Stimulated activated CD4-positive, alpha-beta T cell treated with anti-CD3 and anti-CD28 coated beads, Interleukin-2, amount 100 ng/mL, for 24 hours (primary cell): Measurements from ENCODE around the gene XCR1.
"Not testable (repeated sequence)": the region's sequence is repeated elsewhere in the genome, so short reads cannot be mapped to it uniquely, and the experiment has no call there.

Source experiments
- DNase-seq, 2 donors: peaks; one replicate each; pipeline ENCODE4 v3.0.0-alpha.2; 2020

XCR1 gene

GRCh38 chr3:46027021-46027705 lies at the start of gene XCR1:
XCR1 (minus strand) TSS chr3:46027483; CDS start chr3:46021947, 5,536 bp downstream.
- DNase-seq, result no peak

DNA sequence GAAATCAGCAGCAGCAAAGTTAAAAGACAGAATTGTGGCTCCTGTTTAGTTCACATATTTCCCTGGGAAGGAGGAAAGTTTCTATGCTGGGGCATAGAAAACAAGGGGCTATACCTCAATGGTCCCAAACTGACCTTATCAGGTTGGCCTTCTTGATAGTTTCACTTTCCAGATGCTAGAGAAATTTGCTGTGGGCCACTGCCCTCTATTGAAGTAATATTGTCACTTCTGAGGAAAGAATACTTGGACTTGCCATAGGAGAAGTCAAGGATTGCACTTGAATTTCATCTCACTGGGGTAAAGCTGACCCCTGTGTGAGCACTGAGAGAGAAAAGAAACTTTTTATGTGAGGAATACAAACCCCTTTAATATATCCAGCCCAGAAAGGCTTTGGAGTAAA lies 49.3 kb upstream of the XCR1 start:
- DNase-seq, result no peak

DNA sequence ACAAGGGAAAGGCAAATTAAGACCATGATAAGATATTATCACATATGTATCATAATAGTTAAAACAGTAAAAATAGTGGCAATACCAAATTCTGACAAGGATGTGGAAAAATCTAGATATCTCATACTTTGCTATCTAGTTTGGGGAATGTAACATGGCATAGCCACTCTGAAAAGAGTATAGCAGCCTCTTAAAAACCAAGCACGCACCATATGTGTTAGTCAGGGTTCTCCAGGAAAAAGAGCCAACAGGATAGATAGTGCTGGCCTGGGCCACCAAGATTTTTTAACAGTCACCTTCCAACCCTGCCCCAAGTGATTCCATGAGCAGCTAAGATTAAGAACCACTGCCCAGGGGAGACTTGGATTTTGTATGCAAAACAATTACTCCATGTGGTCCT lies 48.5 kb upstream of the XCR1 start:
- no peak for DNase-seq

DNA sequence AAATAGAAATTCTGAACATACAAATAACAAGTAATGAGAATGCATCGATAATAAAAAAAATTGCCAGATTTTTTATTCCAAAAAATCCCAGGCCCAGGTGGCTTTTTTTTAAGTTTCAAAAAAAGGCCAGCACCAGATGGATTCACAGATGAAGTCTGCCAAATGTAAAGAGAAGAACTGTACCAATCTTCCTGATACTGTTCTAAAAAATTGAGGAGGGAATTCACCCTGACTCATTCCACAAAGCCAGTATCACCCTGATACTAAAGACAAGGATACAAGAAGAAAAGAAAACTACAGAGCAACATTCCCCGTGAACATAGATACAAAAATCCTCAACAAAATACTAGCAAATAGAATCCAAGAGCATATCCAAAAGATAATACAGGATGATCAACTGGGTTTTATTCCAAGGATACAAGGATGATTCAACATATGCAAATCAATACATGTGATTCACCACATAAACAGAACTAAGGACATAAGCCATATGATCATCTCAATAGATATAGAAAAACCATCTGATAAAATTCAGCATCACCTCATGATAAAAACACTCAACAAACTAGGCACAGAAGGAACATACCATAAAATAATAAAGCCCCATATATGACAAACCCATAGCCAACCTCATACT lies 44.1 kb upstream of the XCR1 start:
- no peak for DNase-seq

DNA sequence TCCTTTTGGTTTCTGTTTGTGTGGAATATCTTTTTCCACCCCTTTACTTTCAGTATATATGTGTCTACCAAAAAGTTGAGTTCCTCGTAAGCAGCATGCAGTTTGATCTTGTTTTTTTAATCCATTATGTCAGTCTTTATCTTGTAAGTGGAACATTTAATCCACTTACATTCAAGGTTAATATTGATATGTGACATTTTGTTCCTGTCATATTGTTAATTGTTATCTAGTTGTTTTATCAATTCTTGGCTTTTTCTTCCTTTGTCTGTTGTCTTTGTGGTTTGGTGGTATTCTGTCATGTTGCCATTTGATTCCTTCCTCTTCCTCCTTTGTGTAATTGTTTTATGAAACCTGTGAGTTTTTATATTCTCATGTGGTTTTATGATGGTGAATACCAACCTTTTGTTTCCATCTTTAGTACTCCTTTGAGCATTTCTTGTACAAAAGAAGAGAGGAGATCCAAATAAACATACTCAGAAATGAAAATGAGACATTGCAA lies 43.4 kb upstream of the XCR1 start:
- no peak for DNase-seq

GRCh38 chr3:46068501-46068900 lies 41.2 kb upstream of the XCR1 start:
- no peak for DNase-seq

- DNase-seq, result no peak
Observed at GRCh38 chr3:46067401-46067800, 40.1 kb upstream of the XCR1 start.

DNA sequence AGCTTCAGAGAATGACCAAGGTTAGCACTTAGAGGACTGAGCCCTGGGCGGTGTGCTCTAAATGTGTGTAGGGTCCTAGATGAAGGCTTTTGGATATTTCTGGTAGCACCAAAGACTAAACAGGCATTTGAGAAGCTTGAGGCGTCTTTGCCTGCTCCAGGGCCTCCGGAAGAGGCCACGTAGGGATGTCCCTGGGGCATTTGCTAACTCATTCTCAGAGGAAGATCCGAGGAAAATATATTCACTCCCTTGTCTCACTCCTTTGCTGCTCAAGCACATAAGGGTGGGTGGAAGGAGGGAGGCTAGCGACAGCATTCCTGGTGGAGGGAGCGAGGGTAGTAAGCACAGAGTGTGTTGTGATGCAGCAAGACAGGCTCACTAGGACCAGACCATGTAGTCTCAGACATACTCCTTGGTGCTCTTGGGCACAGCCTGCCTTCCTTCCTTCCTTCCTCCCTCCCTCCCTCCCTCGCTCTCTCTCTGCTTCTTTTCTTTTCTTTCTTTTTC lies 38.5 kb upstream of the XCR1 start:
- DNase-seq, result no peak

- DNase-seq, result peak; percentile 74 to 82
Observed at GRCh38 chr3:46065294-46065705, 38.0 kb upstream of the XCR1 start.

DNA sequence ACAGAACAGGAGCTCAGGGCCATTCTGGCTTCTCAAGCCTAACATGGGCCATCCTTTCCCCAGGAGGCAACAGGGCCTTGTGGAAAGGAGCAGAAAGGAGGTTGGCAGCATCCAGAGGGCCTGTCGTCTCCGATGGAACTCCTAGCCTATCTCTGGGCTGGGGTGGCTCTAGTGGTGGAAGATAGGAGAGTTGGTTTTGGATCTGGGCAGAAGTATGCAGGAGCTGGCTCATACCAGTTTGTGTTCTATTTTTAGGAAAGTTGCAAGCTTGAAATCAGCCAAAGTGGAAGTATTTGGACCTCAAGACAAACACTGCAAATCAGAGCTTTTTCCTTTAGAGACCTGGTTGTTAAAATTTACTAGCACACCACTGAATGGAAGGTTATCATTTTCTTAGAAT lies 35.4 kb upstream of the XCR1 start:
- DNase-seq, result no peak

GRCh38 chr3:46061887-46062286 lies 34.6 kb upstream of the XCR1 start:
- no peak for DNase-seq

GRCh38 chr3:46061108-46061720 lies 33.9 kb upstream of the XCR1 start:
- no peak for DNase-seq

DNA sequence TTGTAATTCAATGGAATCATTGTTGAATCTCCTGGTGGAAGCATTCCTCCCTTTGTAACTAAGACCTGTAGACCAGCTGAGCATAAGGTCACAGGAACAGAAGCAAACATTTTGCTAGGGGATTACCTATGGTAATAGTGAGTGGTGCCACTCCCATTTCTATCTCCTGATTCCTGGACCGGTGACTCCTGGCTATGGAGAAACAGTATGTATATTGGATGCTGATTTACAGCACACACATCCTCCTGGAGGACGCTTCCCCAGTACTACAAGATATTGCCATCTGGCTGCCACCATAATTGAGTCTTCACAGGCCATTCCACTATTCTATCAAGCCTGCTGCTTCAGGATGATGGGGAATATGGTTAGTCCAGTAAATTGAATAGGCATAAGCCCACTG lies 33.3 kb upstream of the XCR1 start:
- DNase-seq, result no peak

DNA sequence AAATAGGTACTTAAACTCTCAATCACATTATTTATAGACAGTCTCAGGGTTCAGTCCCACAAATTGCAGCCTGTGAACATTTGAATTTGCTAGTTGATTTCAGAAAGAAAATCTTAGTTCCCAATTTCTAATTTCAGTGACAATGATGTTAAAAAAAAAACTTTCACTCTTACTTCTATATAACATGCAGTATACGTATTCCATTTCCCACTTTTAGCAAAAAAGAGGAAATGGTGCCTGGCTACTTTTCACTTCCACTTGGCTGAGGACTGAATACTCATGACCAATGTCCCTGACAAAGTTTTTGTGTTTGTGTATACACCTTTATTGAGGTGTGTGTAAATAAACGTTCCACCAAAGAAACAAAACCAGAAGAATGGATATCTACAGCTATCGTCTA lies 32.1 kb upstream of the XCR1 start:
- DNase-seq, result no peak

DNA sequence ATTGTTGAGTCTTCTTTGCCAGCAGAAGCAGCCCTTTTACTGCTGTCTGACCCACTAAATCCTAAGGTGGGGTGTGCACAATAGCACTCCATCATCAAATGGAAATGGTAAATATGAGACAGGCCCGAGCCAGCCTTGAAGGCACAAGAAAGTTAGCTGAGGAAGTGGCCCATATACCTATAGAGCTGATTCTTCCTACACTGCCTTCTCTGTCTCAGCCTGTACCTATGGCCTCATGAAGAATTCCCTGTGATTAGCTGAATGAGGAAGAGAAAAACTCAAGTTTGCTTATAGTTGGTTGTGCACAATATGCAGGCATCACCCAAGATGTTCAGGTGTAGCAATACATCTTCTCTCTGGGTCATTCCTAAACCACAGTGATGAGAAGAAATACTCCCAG lies 31.7 kb upstream of the XCR1 start:
- DNase-seq, result no peak

DNA sequence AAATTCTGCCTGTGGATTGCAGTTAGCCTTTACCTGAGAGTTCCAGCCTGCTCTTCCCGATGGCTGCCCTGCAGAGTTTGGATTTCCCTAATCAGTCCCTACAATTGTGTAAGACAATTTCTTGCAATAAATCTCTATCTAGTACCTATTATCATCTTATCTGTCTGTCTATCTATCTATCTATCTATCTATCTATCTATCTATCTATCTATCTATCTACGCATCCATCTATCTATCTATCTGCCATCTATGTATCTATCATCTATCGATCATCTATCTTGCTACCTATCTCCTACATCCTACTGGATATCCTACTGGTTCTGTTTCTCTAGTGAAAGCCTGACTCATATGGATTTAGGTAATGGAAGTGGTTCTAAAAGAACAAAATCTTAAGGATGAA lies 30.4 kb upstream of the XCR1 start:
- DNase-seq, result no peak

- no peak for DNase-seq
Observed at GRCh38 chr3:46056686-46057085, 29.4 kb upstream of the XCR1 start.

DNA sequence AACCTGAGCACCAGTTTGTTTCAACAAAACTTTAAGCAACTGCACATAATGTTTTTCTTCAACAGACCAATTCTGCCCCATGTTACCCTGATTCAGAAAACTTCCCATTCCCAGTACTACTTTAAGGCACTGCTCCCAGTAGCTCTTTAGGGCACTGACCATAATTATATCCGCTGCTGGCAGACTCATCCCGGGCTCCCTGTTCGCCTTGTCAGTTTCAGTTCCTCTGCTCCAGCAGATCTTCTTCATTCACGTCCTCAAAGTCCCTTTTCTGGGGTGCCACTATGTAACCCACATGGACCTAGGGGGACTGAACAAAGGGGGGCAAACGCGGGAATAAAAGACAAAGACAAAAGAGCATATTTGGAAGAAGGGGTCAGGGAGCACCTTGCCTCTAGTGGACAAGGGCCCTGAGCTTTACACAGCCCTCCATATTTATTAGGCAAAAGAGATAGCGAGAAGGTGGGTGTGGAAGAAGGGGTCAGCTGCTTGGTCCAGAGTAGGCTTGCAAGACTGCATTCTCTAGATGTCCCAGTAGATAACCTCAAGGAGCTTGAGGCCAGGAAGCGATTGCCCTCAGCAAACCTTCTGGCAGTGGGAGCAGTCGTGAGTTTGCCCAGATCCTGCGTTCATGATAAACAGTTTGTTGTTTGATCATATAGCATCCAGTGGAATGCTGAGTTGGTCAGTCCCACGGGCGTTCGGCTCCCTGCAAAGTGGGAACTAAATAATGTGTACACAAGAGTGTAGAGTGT lies 26.7 kb upstream of the XCR1 start:
- not testable (repeated sequence) for DNase-seq

GRCh38 chr3:46053265-46053664 lies 26.0 kb upstream of the XCR1 start:
- DNase-seq, result not testable (repeated sequence)

DNA sequence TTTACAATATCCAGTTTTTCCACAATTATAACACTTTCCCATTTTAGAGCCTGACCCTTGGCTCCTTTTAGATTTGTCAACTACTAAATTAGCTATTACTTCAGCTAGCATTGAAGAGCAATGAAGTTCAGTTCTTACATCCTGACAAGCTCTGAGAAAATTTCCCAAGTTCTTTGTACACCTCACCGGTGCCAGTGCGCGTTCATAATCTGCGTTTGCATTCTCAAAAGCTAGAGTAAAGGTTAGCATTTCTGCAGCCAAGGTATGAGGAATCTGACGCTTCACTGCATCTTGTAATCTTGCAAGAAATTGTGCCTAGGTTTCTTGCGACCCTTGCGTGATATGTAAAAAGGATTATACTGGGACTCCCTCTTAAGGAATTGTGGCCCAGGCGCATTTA lies 25.2 kb upstream of the XCR1 start:
- no peak for DNase-seq

DNA sequence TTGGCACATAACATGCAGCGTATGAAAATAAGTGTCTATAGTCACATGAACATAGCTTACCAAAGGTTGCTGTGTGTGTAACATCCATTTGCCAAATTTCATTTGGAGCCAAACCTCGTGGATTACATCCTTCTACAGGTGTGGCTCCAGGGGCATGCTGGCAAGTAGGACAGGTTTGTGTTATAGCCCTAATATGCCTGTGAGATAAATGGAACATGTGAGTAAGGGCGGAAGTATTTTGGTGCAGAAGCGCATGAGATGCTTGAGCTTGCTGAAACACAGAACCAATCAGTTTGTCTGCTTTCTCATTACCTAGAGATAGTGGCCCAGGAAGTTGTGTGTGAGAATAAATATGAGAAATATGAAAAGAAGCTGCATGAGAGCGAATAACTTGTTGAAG lies 21.8 kb upstream of the XCR1 start:
- no peak for DNase-seq

- peak in 1 of 2 donors; percentile 12 for DNase-seq
Observed at GRCh38 chr3:46046231-46046630, 18.9 kb upstream of the XCR1 start.

DNA sequence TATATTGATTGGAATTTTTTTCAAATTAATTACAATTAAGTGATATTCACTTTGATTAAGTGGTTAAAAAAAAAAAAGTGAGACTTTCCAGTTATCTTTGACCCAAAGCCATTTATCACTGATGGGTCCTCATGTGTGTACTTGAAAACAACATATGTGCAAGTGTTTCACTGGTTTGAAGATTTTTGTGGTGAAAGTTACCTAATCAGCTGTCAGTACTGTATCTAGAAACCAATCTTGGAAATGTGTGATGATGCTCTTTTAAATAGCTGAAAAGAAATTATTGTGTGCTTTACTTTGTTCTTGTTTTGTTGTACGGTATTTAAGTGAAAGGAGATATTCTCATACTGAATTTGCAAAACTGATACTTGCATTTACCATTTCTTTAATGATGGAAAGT lies 11.6 kb upstream of the XCR1 start:
- DNase-seq, result no peak
